HG02571 (cell line): ENCODE measurements around the gene CASP10.
A peak's percentile ranks its signal among the peaks of the same experiment; 100 is the strongest.

ENCODE experiments used
- ATAC-seq: cut with Tn5 transposase; IDR thresholded peaks from one replicate; pipeline ENCODE4 v1.9.1; 2021; ENCODE audit warnings: mild to moderate bottlenecking, moderate library complexity; ENCODE audit not compliant: unreplicated experiment

Gene CASP10

DNA sequence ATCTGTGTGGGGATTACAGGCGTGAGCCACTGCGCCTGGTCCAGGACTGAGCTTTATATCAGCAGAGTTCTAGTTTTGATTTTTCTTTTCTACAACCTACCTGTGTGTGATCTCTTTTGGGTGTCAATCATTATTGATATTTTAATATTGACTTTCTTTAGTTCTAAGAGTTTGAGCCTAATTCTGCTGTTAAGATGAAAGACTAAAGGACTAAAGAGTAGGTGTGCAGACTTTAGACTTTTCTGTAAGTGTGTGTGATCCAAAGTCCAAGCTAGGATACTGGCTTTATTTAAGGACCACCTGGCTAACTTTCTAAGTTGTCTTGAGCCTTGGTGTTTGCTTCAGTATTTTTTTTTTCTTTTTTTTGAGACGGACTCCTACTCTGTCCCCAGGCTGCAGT, 12.4 kb downstream of the CASP10 start:
- ATAC-seq, result no peak

- ATAC-seq, result no peak
Measured at GRCh38 chr2:201196003-201196402, 13.1 kb downstream of the CASP10 start.

DNA sequence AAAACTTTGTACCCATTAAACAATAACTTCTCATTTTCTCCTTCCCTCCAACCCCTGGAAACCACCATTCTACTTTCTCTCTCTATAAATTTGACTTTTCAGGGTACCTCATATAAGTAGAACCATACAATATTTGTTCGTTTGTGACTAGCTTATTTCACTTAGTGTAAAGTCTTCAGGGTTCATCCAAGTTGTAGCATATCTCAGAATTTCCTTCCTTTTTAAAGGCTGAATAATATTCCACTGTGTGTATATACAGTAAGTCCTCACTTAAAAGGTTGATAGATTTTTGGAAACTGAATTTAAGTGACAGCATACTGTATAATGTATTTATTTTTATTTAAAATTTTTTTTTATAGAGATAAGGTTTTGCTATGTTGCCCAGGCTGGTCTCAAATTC, 13.9 kb downstream of the CASP10 start:
- no peak for ATAC-seq

- ATAC-seq, result no peak
Measured at GRCh38 chr2:201197781-201198180, 14.8 kb downstream of the CASP10 start.

DNA sequence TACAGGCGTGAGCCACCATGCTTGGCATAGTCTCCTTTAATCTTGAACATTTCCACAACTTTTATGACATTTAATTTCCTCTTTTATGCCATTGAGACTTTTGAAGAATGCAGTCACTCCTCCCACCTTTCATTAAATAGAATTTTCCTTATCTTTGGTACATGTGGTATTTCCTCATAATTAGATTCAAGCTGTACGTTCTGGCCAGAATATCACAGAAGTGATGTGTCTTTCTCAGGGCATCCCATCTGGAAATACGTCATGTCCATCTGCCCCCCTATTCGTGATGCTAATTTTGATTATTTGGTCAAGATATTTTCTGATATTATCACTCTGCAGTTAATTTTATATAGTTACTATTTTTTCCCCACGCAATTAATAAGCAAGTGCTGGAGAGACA, 16.9 kb downstream of the CASP10 start:
- no peak for ATAC-seq

DNA sequence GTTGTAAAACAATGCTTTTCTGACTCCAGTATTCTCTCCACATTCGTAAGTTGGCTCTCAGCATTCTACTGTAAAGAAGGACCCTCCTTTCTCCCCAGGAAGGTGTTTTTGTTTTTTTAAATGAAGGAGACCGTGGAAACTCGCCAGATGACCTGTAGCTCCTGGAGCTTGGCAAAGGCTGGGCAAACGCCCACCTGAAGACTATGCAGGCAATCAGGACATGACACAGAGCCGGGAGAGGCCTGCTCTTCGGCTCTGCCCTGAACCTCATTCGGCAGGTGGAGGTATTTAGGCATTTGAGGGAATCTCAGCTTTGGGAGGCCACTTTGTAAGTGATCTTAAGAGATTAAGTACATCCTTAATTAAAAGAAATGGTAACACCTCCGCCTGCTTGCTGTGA, 17.4 kb downstream of the CASP10 start:
- ATAC-seq, result no peak

DNA sequence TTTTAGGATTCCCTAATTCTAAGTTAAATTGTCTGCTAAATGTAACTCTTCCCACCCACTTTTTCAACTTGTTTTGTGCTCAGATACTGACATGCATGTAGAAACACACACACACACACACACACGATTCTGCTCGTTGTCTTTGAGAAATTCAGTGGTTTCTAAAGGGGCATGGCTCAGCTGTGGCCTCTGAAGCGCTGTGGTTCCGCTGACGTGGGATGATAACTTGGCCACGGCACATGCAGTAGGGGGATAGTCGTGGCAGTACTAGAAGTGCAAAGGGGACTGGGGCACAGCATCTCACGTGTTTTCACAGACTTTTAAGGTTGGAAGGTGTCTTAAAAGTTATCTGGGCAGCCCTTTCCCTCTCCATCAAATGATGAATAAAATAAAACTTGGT, 18.4 kb downstream of the CASP10 start:
- no peak for ATAC-seq

- no peak for ATAC-seq
Measured at GRCh38 chr2:201203916-201204654, 21.1 kb downstream of the CASP10 start.

DNA sequence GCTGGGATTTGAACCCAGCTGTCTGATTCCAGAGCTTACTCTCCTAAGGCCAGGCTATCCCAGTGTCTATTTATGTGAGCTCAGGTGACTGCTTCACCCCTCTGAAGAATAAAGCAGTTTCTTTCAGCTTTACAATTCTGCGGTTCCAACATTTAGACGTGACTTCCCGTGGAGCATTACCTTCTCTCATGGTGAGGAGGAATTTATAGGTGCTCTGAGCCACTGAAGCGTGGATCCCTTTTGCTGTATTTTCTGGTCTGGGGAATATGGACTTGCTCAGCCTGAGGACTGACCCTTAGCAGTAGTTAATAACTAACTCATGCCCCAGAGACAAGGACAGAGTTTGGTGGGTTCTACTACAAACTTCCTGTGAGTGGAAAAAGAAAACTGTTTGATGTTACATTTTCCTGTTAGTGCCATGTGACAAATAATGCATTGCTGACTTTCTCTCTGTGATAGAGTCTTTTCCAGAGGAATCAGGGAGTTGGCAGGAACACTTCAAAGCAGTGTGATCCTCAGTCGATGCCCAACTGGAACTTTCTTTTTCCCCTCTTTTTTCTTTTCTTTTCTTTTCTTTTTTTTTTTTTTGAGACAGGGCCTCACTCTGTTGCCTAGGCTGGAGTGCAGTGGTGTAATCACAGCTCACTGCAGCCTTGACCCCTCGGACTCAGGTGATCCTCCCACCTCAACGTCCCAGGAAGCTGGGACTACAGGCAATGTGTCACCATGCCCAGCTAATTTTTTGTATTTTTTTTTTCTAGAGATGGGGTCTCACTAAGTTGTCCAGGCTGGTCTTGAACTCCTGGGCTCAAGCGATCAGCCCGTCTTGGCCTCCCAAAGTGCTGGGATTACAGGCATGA, 21.9 kb downstream of the CASP10 start:
- no peak for ATAC-seq

GRCh38 chr2:201205515-201205849, 22.5 kb downstream of the CASP10 start:
- ATAC-seq, result no peak

- ATAC-seq, result peak; percentile 74
Measured at GRCh38 chr2:201208563-201209252, 25.8 kb downstream of the CASP10 start.

GRCh38 chr2:201215963-201216362, 33.0 kb downstream of the CASP10 start:
- ATAC-seq, result no peak

DNA sequence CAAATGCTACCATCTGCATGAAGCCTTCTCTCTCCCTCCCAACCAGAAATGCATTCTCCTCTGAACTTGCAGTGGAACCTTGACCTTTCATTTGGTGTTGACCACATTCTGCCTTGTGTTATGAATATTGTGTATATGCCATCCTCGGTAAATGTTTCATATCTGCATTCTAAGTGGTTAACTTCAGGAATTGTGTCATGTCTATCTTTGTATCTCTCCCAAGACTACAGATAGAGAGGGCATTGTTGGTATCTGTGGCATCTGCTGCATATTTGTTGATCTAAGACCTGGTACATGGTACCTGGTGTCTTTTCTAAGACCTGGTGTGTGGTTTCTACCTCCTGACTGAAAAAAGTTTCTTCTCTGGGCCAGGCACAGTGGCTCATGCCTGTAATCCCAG, 34.0 kb downstream of the CASP10 start:
- ATAC-seq, result no peak

- ATAC-seq, result no peak
Measured at GRCh38 chr2:201218780-201219179, 35.8 kb downstream of the CASP10 start.

GRCh38 chr2:201219328-201220096, 36.6 kb downstream of the CASP10 start:
- no peak for ATAC-seq

- ATAC-seq, result no peak
Measured at GRCh38 chr2:201220102-201220570, 37.2 kb downstream of the CASP10 start.

DNA sequence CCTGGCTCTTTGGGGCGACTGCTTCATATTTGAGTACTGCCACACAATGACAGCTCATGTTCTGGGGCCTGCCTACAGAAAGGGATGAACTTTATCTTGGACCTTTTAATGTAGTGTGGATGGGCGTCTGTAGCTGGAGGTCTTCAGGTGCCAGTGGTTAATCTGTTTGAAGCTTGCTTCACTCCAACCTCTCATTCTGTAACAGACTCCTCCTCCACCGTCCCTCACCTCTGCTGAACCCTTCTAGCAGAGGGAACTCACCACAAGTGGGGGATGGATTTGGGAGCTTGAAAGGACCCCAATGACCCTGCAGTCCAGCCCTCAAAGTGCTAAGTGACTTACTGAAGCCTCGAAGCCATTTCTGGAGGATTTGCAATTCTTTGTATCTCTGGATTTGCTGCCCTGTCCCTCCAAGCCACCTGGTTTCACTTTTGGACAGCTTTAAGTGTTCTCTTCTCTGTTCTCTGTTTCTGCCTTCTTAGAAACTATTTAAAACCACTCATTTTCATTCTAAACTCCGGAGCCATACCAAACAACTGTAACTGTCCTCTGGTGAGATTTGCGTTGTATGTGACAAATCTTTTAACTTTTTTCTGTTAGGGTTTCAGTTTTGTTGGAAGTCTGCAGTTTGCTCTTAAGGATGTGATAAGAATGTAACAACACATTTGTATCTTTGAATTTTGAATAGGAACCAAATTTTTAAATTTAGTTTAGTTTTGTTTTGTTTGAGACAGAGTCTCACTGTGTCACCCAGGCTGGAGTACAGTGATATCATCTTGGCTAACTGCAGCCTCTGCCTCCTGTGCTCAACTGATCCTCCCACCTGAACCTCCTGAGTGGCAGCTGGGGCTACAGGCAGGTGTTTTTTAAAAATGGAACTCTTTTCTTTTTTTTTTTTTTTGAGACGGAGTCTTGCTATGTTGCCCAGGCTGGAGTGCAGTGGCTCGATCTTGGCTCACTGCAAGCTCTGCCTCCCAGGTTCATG, 40.4 kb downstream of the CASP10 start:
- peak; percentile 92 for ATAC-seq

GRCh38 chr2:201228271-201228911, 45.5 kb downstream of the CASP10 start:
- ATAC-seq, result no peak

GRCh38 chr2:201228912-201229290, 46.0 kb downstream of the CASP10 start:
- no peak for ATAC-seq
